Esophagus muscularis mucosa (tissue), 4 donors: ENCODE data around the gene SMARCE1.

Experiments used
- EP300 ChIP-seq: sonication (generic); formaldehyde crosslinking; IDR thresholded peaks from one replicate; pipeline ENCODE4 v1.6.1; 2017; ENCODE audit warnings: antibody characterized with exemption
- POLR2AphosphoS5 ChIP-seq, 2 donors: sonication (generic); formaldehyde crosslinking; IDR thresholded peaks; one replicate each; pipeline ENCODE4 v1.6.1; 2017; ENCODE audit warnings: antibody characterized with exemption in 2 of 2
- TF ChIP-seq, protein P1 (sequence below), 3 experiments: fragments of 200-600 bp in 2 of 3; fragments of 450-650 bp in 1 of 3; sonication (generic) in 2 of 3; IDR thresholded peaks; one replicate each; pipeline ENCODE4 v1.5.1; 2017 to 2019; ENCODE audit warnings: antibody characterized with exemption in 3 of 3, mild to moderate bottlenecking in 2 of 3, moderate library complexity in 1 of 3

DNA sequence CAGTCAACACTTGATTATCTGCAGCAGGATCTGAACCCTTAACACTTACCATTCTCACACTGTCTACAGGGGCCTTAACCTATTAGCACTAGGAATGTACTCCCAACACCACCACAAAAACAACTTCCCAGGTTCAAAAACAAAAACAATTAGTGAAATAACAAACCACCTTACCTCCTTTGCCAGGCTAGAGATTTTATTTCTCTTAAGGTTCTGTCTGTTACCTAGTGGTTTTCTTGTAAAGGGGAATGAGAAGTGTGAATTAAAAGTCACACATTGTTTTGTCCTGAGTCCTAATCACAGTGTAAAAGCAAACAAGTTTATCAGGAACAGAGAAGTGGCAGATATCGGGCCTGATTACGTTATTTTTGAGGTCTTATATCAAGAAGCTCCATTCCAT, 9.7 kb downstream of the SMARCE1 start:
- TF ChIP-seq, protein P1, sequence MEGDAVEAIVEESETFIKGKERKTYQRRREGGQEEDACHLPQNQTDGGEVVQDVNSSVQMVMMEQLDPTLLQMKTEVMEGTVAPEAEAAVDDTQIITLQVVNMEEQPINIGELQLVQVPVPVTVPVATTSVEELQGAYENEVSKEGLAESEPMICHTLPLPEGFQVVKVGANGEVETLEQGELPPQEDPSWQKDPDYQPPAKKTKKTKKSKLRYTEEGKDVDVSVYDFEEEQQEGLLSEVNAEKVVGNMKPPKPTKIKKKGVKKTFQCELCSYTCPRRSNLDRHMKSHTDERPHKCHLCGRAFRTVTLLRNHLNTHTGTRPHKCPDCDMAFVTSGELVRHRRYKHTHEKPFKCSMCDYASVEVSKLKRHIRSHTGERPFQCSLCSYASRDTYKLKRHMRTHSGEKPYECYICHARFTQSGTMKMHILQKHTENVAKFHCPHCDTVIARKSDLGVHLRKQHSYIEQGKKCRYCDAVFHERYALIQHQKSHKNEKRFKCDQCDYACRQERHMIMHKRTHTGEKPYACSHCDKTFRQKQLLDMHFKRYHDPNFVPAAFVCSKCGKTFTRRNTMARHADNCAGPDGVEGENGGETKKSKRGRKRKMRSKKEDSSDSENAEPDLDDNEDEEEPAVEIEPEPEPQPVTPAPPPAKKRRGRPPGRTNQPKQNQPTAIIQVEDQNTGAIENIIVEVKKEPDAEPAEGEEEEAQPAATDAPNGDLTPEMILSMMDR (IDR thresholded peaks at IDR 0.05), result no peak
- TF ChIP-seq POLR2AphosphoS5 (IDR thresholded peaks at IDR 0.05), result no peak
- no peak for TF ChIP-seq EP300
